ENCODE measurements around the gene IGFLR1.

DNA sequence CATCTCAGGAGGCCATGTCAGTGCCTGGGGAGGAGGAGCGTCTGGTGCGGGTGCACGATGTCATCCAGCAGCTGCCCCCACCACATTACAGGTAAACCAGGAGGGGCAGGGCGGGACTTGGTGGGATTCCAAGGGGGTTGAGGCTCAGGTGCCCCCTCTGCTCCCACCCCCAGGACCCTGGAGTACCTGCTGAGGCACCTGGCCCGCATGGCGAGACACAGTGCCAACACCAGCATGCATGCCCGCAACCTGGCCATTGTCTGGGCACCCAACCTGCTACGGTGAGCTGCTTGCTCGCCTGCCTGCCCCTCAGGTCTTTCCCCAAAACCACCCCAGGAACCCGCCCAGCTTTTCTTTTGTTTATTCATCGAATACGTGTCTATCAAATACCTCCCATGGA lies 40.3 kb upstream of the IGFLR1 start:
- TF ChIP-seq CREB1 (CRISPR knock-in tag; IDR thresholded peaks at IDR 0.05) (no peak), ZBTB21 (CRISPR knock-in tag; IDR thresholded peaks at IDR 0.05; ENCODE audit: borderline replicate concordance) (no peak), GTF2I (CRISPR knock-in tag; conservative IDR thresholded peaks at IDR 0.05) (no peak)
